Gastrocnemius medialis (tissue), 4 donors: ENCODE results near the gene STRN. TPM values are rescaled to one million over a fixed set of nuclear protein-coding genes. Genes with fewer than 3 reads are reported as not detected.

Experiments used
- ATAC-seq, 2 donors: fragments of 150-250 bp; one replicate each; pipeline ENCODE4 v1.9.1; 2016
- DNase-seq, 2 donors: peaks; one replicate each; pipeline ENCODE4 v3.0.0-alpha.2; 2019
- H3K27ac ChIP-seq, 4 donors: fragments of 200-600 bp; sonication (generic); 1 replicate in 1 of 4; 2 replicates in 3 of 4; pipeline ENCODE4 v1.5.1; 2016 to 2018; ENCODE audit warnings: mild to moderate bottlenecking in 2 of 4, moderate library complexity in 1 of 4
- H3K27me3 ChIP-seq, 3 donors: fragments of 200-600 bp; sonication (generic) in 2 of 3; 1 replicate in 1 of 3; 2 replicates in 2 of 3; pipeline versions ENCODE4 v1.5.1 to v1.6.0; 2016 to 2019; ENCODE audit warnings: mild to moderate bottlenecking in 1 of 3, moderate library complexity in 1 of 3
- H3K36me3 ChIP-seq, 2 donors: fragments of 200-600 bp; sonication (generic) in 1 of 2; one replicate each; pipeline ENCODE4 v1.5.1; 2017 to 2018
- H3K4me1 ChIP-seq, 2 donors: fragments of 200-600 bp; sonication (generic) in 1 of 2; one replicate each; pipeline ENCODE4 v1.5.1; 2016 to 2017; ENCODE audit warnings: mild to moderate bottlenecking in 2 of 2
- H3K4me3 ChIP-seq, 4 donors: fragments of 200-600 bp; sonication (generic) in 3 of 4; 1 replicate in 1 of 4; 2 replicates in 3 of 4; pipeline ENCODE4 v1.5.1; 2016 to 2019; ENCODE audit warnings: mild to moderate bottlenecking in 2 of 4
- H3K9me3 ChIP-seq, 3 donors: fragments of 200-600 bp; sonication (generic) in 2 of 3; 1 replicate in 1 of 3; 2 replicates in 2 of 3; pipeline ENCODE4 v1.5.1; 2016 to 2019
- CTCF ChIP-seq, 5 experiments: fragments of 450-650 bp in 3 of 5; fragments of 200-600 bp in 2 of 5; sonication (generic) in 2 of 5; IDR thresholded peaks in 4 of 5; conservative IDR thresholded peaks in 1 of 5; 1 replicate in 4 of 5; 2 replicates in 1 of 5; pipeline ENCODE4 v1.5.1; 2016 to 2019; ENCODE audit warnings: antibody characterized with exemption in 5 of 5, mild to moderate bottlenecking in 3 of 5, moderate library complexity in 3 of 5
- POLR2A ChIP-seq, 2 donors: fragments of 450-650 bp; IDR thresholded peaks; one replicate each; pipeline ENCODE4 v1.6.1; 2017; ENCODE audit warnings: antibody characterized with exemption in 2 of 2, mild to moderate bottlenecking in 2 of 2, moderate library complexity in 2 of 2
- in situ Hi-C, 4 donors: fragments of 200-750 bp; cut with MboI; loops; one replicate each; pipeline versions ENCODE4 v1.15.0 to v1.8.0; 2017; ENCODE audit warnings: low sequenced_read_pairs in 4 of 4
- intact Hi-C: fragments of 100-400 bp; cut with DNase I; formaldehyde crosslinking; loops from one replicate; pipeline ENCODE4 v1.15.1; 2023; ENCODE audit warnings: low total_unique reads
- total RNA-seq, 4 donors: library from RNA; depleted of rRNA; stranded (reverse); fragments of >200 nt; gene quantifications; one replicate each; pipeline versions ENCODE4 v1.1.0 to v1.2.3, GENCODE V29; 2016

STRN gene
- total RNA-seq, 4 donors from 2014 or later: 21.3 to 52.0 (median 38.5) TPM

GRCh38 chr2:36824273-36824672 lies 142.1 kb downstream of the STRN start:
- H3K9me3 ChIP-seq: no peaks in the 10 kb centered on the region
- H3K36me3 ChIP-seq: no peaks in the 10 kb centered on the region
- H3K4me3 ChIP-seq: no peak overlapping the region
- in situ Hi-C loops (no loop called here), intact Hi-C loops (no loop called here)
- H3K27me3 ChIP-seq: no peaks in the 10 kb centered on the region
- TF ChIP-seq CTCF (IDR thresholded peaks at IDR 0.05 in 4 of 5, conservative IDR thresholded peaks at IDR 0.05 in 1 of 5) (no peak), POLR2A (IDR thresholded peaks at IDR 0.05) (no peak)
- H3K4me1 ChIP-seq: no peaks in the 10 kb centered on the region
- DNase-seq (no peak), ATAC-seq (no peak)
- H3K27ac ChIP-seq: no peak overlapping the region

GRCh38 chr2:36823862-36824261 lies 142.5 kb downstream of the STRN start:
- in situ Hi-C loops: no loop called here
- no peak overlapping the region for H3K27ac ChIP-seq
- no peaks in the 10 kb centered on the region for H3K9me3 ChIP-seq
- intact Hi-C loops: no loop called here
- no peaks in the 10 kb centered on the region for H3K27me3 ChIP-seq
- H3K4me1 ChIP-seq: no peaks in the 10 kb centered on the region
- no peak for TF ChIP-seq POLR2A (IDR thresholded peaks at IDR 0.05)
- no peak for TF ChIP-seq CTCF (IDR thresholded peaks at IDR 0.05 in 4 of 5, conservative IDR thresholded peaks at IDR 0.05 in 1 of 5)
- ATAC-seq: no peak
- no peaks in the 10 kb centered on the region for H3K36me3 ChIP-seq
- DNase-seq: no peak
- no peak overlapping the region for H3K4me3 ChIP-seq

- in situ Hi-C loops: no loop called here
- TF ChIP-seq POLR2A (IDR thresholded peaks at IDR 0.05) (no peak), CTCF (IDR thresholded peaks at IDR 0.05 in 4 of 5, conservative IDR thresholded peaks at IDR 0.05 in 1 of 5) (no peak)
- no peaks in the 10 kb centered on the region for H3K9me3 ChIP-seq
Measured at GRCh38 chr2:36820942-36821605, 145.3 kb downstream of the STRN start.

GRCh38 chr2:36819095-36819711 lies 147.1 kb downstream of the STRN start:
- ATAC-seq: no peak
- Histone ChIP-seq H3K9me3 (no peaks in the 10 kb centered on the region), H3K27ac (no peak overlapping the region), H3K36me3 (no peaks in the 10 kb centered on the region), H3K4me1 (no peaks in the 10 kb centered on the region), H3K4me3 (no peak overlapping the region), H3K27me3 (no peaks in the 10 kb centered on the region)
- in situ Hi-C loops: no loop called here
- DNase-seq: no peak
- intact Hi-C loops: no loop called here
- TF ChIP-seq POLR2A (IDR thresholded peaks at IDR 0.05) (no peak), CTCF (IDR thresholded peaks at IDR 0.05 in 4 of 5, conservative IDR thresholded peaks at IDR 0.05 in 1 of 5) (no peak)

More at GRCh38 chr2:36820942-36821605, 145.3 kb downstream of the STRN start:
- Histone ChIP-seq H3K4me1 (no peaks in the 10 kb centered on the region), H3K4me3 (no peak overlapping the region), H3K27me3 (no peaks in the 10 kb centered on the region), H3K27ac (no peak overlapping the region), H3K36me3 (no peaks in the 10 kb centered on the region)
- ATAC-seq (no peak), DNase-seq (no peak)
- intact Hi-C loops: no loop called here
